Naive thymus-derived CD4-positive, alpha-beta T cell (primary cell): ENCODE results near the gene TOX2. TPM values are rescaled to one million over a fixed set of nuclear protein-coding genes. Genes with fewer than 3 reads are reported as not detected.
A peak's percentile ranks its signal among the peaks of the same experiment; 100 is the strongest.

Experiments used
- ATAC-seq: fragments of 150-1000 bp; cut with Tn5 transposase; 2 replicates; pipeline ENCODE4 v1.10.0; 2021; ENCODE audit warnings: mild to moderate bottlenecking, moderate library complexity
- CTCF ChIA-PET: fragments of 350-600 bp; sonication (Branson Sonifier 250); formaldehyde crosslinking; loops from one replicate; lab custom pipeline; 2021; ENCODE audit warnings: antibody characterized with exemption; lab: Charles Lee
- POLR2A ChIA-PET: fragments of 350-600 bp; sonication (Branson Sonifier 250); formaldehyde crosslinking; loops from one replicate; lab custom pipeline; 2021; ENCODE audit warnings: antibody characterized with exemption, inconsistent platforms; lab: Charles Lee
- DNase-seq, 9 donors: peaks; one replicate each; pipeline versions ENCODE4 v3.0.0 to v3.0.0-alpha.2; 2020 to 2022; ENCODE audit warnings: mixed read lengths in 1 of 9
- H3K27ac ChIP-seq: one replicate; pipeline ENCODE4 v1.7.0; 2013; ENCODE audit warnings: mild to moderate bottlenecking, low read depth, low read length, moderate library complexity
- H3K27me3 ChIP-seq, 2 donors: one replicate each; pipeline ENCODE4 v1.7.0; 2013; ENCODE audit warnings: low read length in 2 of 2, mild to moderate bottlenecking in 2 of 2, moderate library complexity in 2 of 2; ENCODE audit not compliant: control insufficient read depth in 2 of 2, insufficient read depth in 2 of 2
- H3K36me3 ChIP-seq, 3 experiments: 1 replicate in 2 of 3; 2 replicates in 1 of 3; pipeline ENCODE4 v1.7.0; 2013; ENCODE audit warnings: low read length in 3 of 3, mild to moderate bottlenecking in 3 of 3, moderate library complexity in 1 of 3; ENCODE audit not compliant: insufficient read depth in 3 of 3, control insufficient read depth in 2 of 3
- H3K4me1 ChIP-seq, 2 donors: one replicate each; pipeline ENCODE4 v1.7.0; 2013; ENCODE audit warnings: low read length in 2 of 2, mild to moderate bottlenecking in 2 of 2, moderate library complexity in 1 of 2; ENCODE audit not compliant: control insufficient read depth in 2 of 2, insufficient read depth in 2 of 2
- H3K4me3 ChIP-seq: 2 replicates; pipeline ENCODE4 v1.7.0; 2013; ENCODE audit warnings: mild to moderate bottlenecking, low read length
- H3K9me3 ChIP-seq, 3 experiments: 1 replicate in 2 of 3; 2 replicates in 1 of 3; pipeline ENCODE4 v1.7.0; 2013; ENCODE audit warnings: low read length in 3 of 3; ENCODE audit not compliant: control insufficient read depth in 2 of 3
- H3K27ac Mint-ChIP-seq, 9 donors: one replicate each; pipeline ENCODE4 v1.8.0; 2020 to 2022; ENCODE audit warnings: mixed read lengths in 9 of 9, mild to moderate bottlenecking in 8 of 9, moderate library complexity in 5 of 9, inconsistent platforms in 2 of 9
- H3K27me3 Mint-ChIP-seq, 5 donors: one replicate each; pipeline ENCODE4 v1.8.0; 2021 to 2022; ENCODE audit warnings: mixed read lengths in 5 of 5, mild to moderate bottlenecking in 1 of 5
- H3K36me3 Mint-ChIP-seq, 5 donors: one replicate each; pipeline ENCODE4 v1.8.0; 2020 to 2022; ENCODE audit warnings: mixed read lengths in 5 of 5, mild to moderate bottlenecking in 3 of 5, inconsistent platforms in 1 of 5
- H3K4me1 Mint-ChIP-seq, 7 donors: one replicate each; pipeline ENCODE4 v1.8.0; 2020 to 2022; ENCODE audit warnings: mixed read lengths in 7 of 7, mild to moderate bottlenecking in 3 of 7, inconsistent platforms in 1 of 7
- H3K4me3 Mint-ChIP-seq, 10 donors: one replicate each; pipeline ENCODE4 v1.8.0; 2020 to 2022; ENCODE audit warnings: mild to moderate bottlenecking in 10 of 10, mixed read lengths in 10 of 10, moderate library complexity in 6 of 10, inconsistent platforms in 2 of 10
- H3K9me3 Mint-ChIP-seq, 11 donors: one replicate each; pipeline ENCODE4 v1.8.0; 2020 to 2022; ENCODE audit warnings: mixed read lengths in 11 of 11, mild to moderate bottlenecking in 4 of 11, inconsistent platforms in 1 of 11, moderate library complexity in 1 of 11
- intact Hi-C, 2 donors: fragments of 100-400 bp; cut with micrococcal nuclease; formaldehyde crosslinking; loops; one replicate each; pipeline ENCODE4 v1.15.1; 2023
- polyA plus RNA-seq, 2 donors: library from polyadenylated mRNA; unstranded; fragments of 300-500 nt; fragmentation: Illumina TruSeq; gene quantifications; one replicate each; pipeline ENCODE4 v1.2.3, GENCODE V29; 2021
- total RNA-seq, 6 experiments: library from RNA in 5 of 6; stranded (reverse) in 5 of 6; gene quantifications; 1 replicate in 5 of 6; 2 replicates in 1 of 6; pipeline ENCODE4 v1.2.3 and lab custom pipeline; 2021 to 2026

Gene TOX2
- total and polyA plus RNA-seq, 7 experiments from 2014 or later = 0.22 to 7.1 (median 1.5) TPM

- Histone ChIP-seq H3K36me3 (no peaks in the 10 kb centered on the region), H3K4me1 (peaks cover 36 to 48% of the 10 kb centered on the region in 2 donors), H3K9me3 (no peaks in the 10 kb centered on the region), H3K4me3 (no peak overlapping the region), H3K27me3 (no peaks in the 10 kb centered on the region), H3K27ac (no peak overlapping the region)
- H3K4me3 Mint-ChIP-seq = peak overlapping the region in 3 of 10 donors; percentile 22 to 43 (median 29)
- DNase-seq = no peak
- intact Hi-C loops = loop anchor here in 1 of 2 donors (5.0 kb wide), 1 partner anchor 68 kb away; no protein-coding TSS in a partner anchor
- H3K27ac Mint-ChIP-seq = peak overlapping the region in 2 of 9 donors; percentile 8 to 51
- H3K9me3 Mint-ChIP-seq = no peaks in the 10 kb centered on the region
- peaks cover 0 to 9% (median 0%) of the 10 kb centered on the region in 5 donors for H3K36me3 Mint-ChIP-seq
- ATAC-seq = no peak
- POLR2A ChIA-PET = interaction anchor here (0.8 kb wide), 1 partner anchor 19 kb away, joined by 3 read pairs; no protein-coding TSS in a partner anchor
- peaks cover 68 to 95% (median 85%) of the 10 kb centered on the region in 7 donors for H3K4me1 Mint-ChIP-seq
- peaks cover 0 to 40% (median 3%) of the 10 kb centered on the region in 5 donors for H3K27me3 Mint-ChIP-seq
- CTCF ChIA-PET = interaction anchor here (0.8 to 1.0 kb wide), 2 partner anchors 18 to 653 kb away, joined by 3 read pairs; no protein-coding TSS in a partner anchor
Observed at GRCh38 chr20:43944653-43945235, 30.1 kb downstream of the TOX2 start.

GRCh38 chr20:43945391-43946205, 30.9 kb downstream of the TOX2 start:
- no peaks in the 10 kb centered on the region for H3K36me3 ChIP-seq
- H3K27ac ChIP-seq = no peak overlapping the region
- no peak for DNase-seq
- H3K27me3 ChIP-seq = no peaks in the 10 kb centered on the region
- H3K9me3 ChIP-seq = no peaks in the 10 kb centered on the region
- H3K4me3 ChIP-seq = no peak overlapping the region
- CTCF ChIA-PET = no interaction called here
- POLR2A ChIA-PET = interaction anchor here (1.6 kb wide), 1 partner anchor 14 kb away, joined by 4 read pairs; no protein-coding TSS in a partner anchor
- no peaks in the 10 kb centered on the region for H3K9me3 Mint-ChIP-seq
- peaks cover 0 to 39% (median 3%) of the 10 kb centered on the region in 5 donors for H3K27me3 Mint-ChIP-seq
- ATAC-seq = no peak
- H3K4me1 Mint-ChIP-seq = peaks cover 70 to 95% (median 86%) of the 10 kb centered on the region in 7 donors
- H3K27ac Mint-ChIP-seq = peak overlapping the region in 3 of 9 donors; percentile 22 to 73 (median 23)
- peaks cover 44 to 56% of the 10 kb centered on the region in 2 donors for H3K4me1 ChIP-seq
- intact Hi-C loops = no loop called here
- peaks cover 0 to 9% (median 0%) of the 10 kb centered on the region in 5 donors for H3K36me3 Mint-ChIP-seq
- H3K4me3 Mint-ChIP-seq = peak overlapping the region in 7 of 10 donors; percentile 7 to 63 (median 30)

- H3K4me3 Mint-ChIP-seq = peak overlapping the region in 3 of 10 donors; percentile 7 to 32 (median 25)
- no peak overlapping the region for H3K4me3 ChIP-seq
- H3K4me1 ChIP-seq = peaks cover 50 to 62% of the 10 kb centered on the region in 2 donors
- intact Hi-C loops = no loop called here
- H3K27ac ChIP-seq = no peak overlapping the region
- peaks cover 0 to 39% (median 0%) of the 10 kb centered on the region in 5 donors for H3K27me3 Mint-ChIP-seq
- no peaks in the 10 kb centered on the region for H3K9me3 Mint-ChIP-seq
- ATAC-seq = no peak
- ChIA-PET CTCF (no interaction called here), POLR2A (interaction anchor here (0.6 to 1.6 kb wide), 2 partner anchors 14 to 108 kb away, joined by 3 to 4 read pairs; no protein-coding TSS in a partner anchor)
- H3K36me3 ChIP-seq = no peaks in the 10 kb centered on the region
- peaks cover 70 to 95% (median 86%) of the 10 kb centered on the region in 7 donors for H3K4me1 Mint-ChIP-seq
- H3K9me3 ChIP-seq = no peaks in the 10 kb centered on the region
- H3K27ac Mint-ChIP-seq = peak overlapping the region in 1 of 9 donors; percentile 22
- no peaks in the 10 kb centered on the region for H3K27me3 ChIP-seq
- H3K36me3 Mint-ChIP-seq = peaks cover 0 to 8% (median 0%) of the 10 kb centered on the region in 5 donors
- DNase-seq = no peak
Observed at GRCh38 chr20:43946206-43946491, 31.5 kb downstream of the TOX2 start.

- DNase-seq (no peak), ATAC-seq (no peak)
- no peaks in the 10 kb centered on the region for H3K36me3 ChIP-seq
- CTCF ChIA-PET = no interaction called here
- no peaks in the 10 kb centered on the region for H3K9me3 Mint-ChIP-seq
- H3K4me3 Mint-ChIP-seq = peak overlapping the region in 1 of 10 donors; percentile 25
- H3K9me3 ChIP-seq = no peaks in the 10 kb centered on the region
- H3K4me1 ChIP-seq = peaks cover 53 to 62% of the 10 kb centered on the region in 2 donors
- H3K36me3 Mint-ChIP-seq = peaks cover 0 to 8% (median 0%) of the 10 kb centered on the region in 5 donors
- no peak overlapping the region for H3K4me3 ChIP-seq
- H3K27ac Mint-ChIP-seq = peak overlapping the region in 2 of 9 donors; percentile 7 to 24
- H3K27me3 Mint-ChIP-seq = peaks cover 0 to 39% (median 0%) of the 10 kb centered on the region in 5 donors
- no peaks in the 10 kb centered on the region for H3K27me3 ChIP-seq
- no peak overlapping the region for H3K27ac ChIP-seq
- POLR2A ChIA-PET = interaction anchor here (0.6 to 1.6 kb wide), 3 partner anchors 13 to 109 kb away, joined by 3 to 4 read pairs (median 3); no protein-coding TSS in a partner anchor
- H3K4me1 Mint-ChIP-seq = peaks cover 65 to 97% (median 84%) of the 10 kb centered on the region in 7 donors
- intact Hi-C loops = no loop called here
Observed at GRCh38 chr20:43946659-43947315, 32.1 kb downstream of the TOX2 start.

- Histone ChIP-seq H3K9me3 (no peaks in the 10 kb centered on the region), H3K27ac (no peak overlapping the region), H3K36me3 (no peaks in the 10 kb centered on the region), H3K4me1 (peaks cover 50 to 57% of the 10 kb centered on the region in 2 donors), H3K4me3 (no peak overlapping the region), H3K27me3 (peaks cover 0 to 2% of the 10 kb centered on the region in 2 donors)
- H3K4me1 Mint-ChIP-seq = peaks cover 65 to 95% (median 81%) of the 10 kb centered on the region in 7 donors
- H3K9me3 Mint-ChIP-seq = no peaks in the 10 kb centered on the region
- ATAC-seq (no peak), DNase-seq (no peak)
- peak overlapping the region in 1 of 10 donors; percentile 3 for H3K4me3 Mint-ChIP-seq
- intact Hi-C loops = no loop called here
- ChIA-PET POLR2A (interaction anchor here (0.7 to 1.6 kb wide), 3 partner anchors 12 to 29 kb away, joined by 3 to 4 read pairs (median 3); no protein-coding TSS in a partner anchor), CTCF (interaction anchor here (1.2 kb wide), 1 partner anchor 17 kb away, joined by 3 read pairs; no protein-coding TSS in a partner anchor)
- H3K27ac Mint-ChIP-seq = peak overlapping the region in 3 of 9 donors; percentile 7 to 47 (median 24)
- H3K27me3 Mint-ChIP-seq = peaks cover 0 to 42% (median 0%) of the 10 kb centered on the region in 5 donors
- H3K36me3 Mint-ChIP-seq = peaks cover 0 to 8% (median 0%) of the 10 kb centered on the region in 5 donors
Observed at GRCh38 chr20:43947316-43947710, 32.7 kb downstream of the TOX2 start.

GRCh38 chr20:43948455-43948854, 33.8 kb downstream of the TOX2 start:
- Mint-ChIP-seq H3K27me3 (peaks cover 0 to 51% (median 4%) of the 10 kb centered on the region in 5 donors), H3K36me3 (peaks cover 0 to 8% (median 0%) of the 10 kb centered on the region in 5 donors), H3K27ac (no peak overlapping the region), H3K4me3 (peak overlapping the region in 1 of 10 donors; percentile 18), H3K4me1 (peaks cover 66 to 95% (median 81%) of the 10 kb centered on the region in 7 donors), H3K9me3 (no peaks in the 10 kb centered on the region)
- ChIA-PET POLR2A (interaction anchor here (0.8 to 1.7 kb wide), 6 partner anchors 9 to 123 kb away, joined by 3 to 5 read pairs (median 3); no protein-coding TSS in a partner anchor), CTCF (interaction anchor here (1.2 kb wide), 1 partner anchor 16 kb away, joined by 3 read pairs; no protein-coding TSS in a partner anchor)
- Histone ChIP-seq H3K27ac (no peak overlapping the region), H3K4me3 (no peak overlapping the region), H3K27me3 (peaks cover 0 to 5% of the 10 kb centered on the region in 2 donors), H3K4me1 (peaks cover 50 to 57% of the 10 kb centered on the region in 2 donors), H3K36me3 (no peaks in the 10 kb centered on the region), H3K9me3 (no peaks in the 10 kb centered on the region)
- DNase-seq (no peak), ATAC-seq (no peak)
- intact Hi-C loops = no loop called here
